Fibroblast of lung (primary cell): ENCODE measurements around the gene CDV3. TPM values are rescaled to one million over a fixed set of nuclear protein-coding genes. Genes with fewer than 3 reads are reported as not detected.

Experiments used
- DNase-seq, 2 donors: peaks; one replicate each; pipeline versions ENCODE4 v3.0.0 to v3.0.0-alpha.2; 2010; ENCODE audit warnings: low read depth in 2 of 2
- H2AFZ ChIP-seq: 2 replicates; pipeline ENCODE4 v1.5.1; 2012; ENCODE audit warnings: low read length, control low read depth, inconsistent platforms
- H3K27ac ChIP-seq: 2 replicates; pipeline ENCODE4 v1.5.1; 2011; ENCODE audit warnings: low read length, control low read depth; ENCODE audit not compliant: insufficient read depth
- H3K27me3 ChIP-seq: 2 replicates; pipeline ENCODE4 v1.5.1; 2011; ENCODE audit warnings: mild to moderate bottlenecking, low read length; ENCODE audit not compliant: control insufficient read depth, insufficient read depth
- H3K36me3 ChIP-seq: 2 replicates; pipeline ENCODE4 v1.5.1; 2011; ENCODE audit warnings: low read length; ENCODE audit not compliant: control insufficient read depth, insufficient read depth
- H3K4me1 ChIP-seq: 2 replicates; pipeline ENCODE4 v1.5.1; 2011; ENCODE audit warnings: low read length; ENCODE audit not compliant: control insufficient read depth, insufficient read depth; ENCODE audit errors: extremely low read depth
- H3K4me2 ChIP-seq: 2 replicates; pipeline ENCODE4 v1.5.1; 2011; ENCODE audit warnings: low read length, control low read depth; ENCODE audit not compliant: insufficient read depth; ENCODE audit errors: extremely low read depth
- H3K4me3 ChIP-seq, 4 experiments: fragments of 200-600 bp in 1 of 4; sonication (generic) in 1 of 4; replicated peaks in 1 of 4; 2 replicates each; pipeline ENCODE4 v1.5.1; 2011 to 2016; ENCODE audit warnings: low read length in 4 of 4, low read depth in 3 of 4, mild to moderate bottlenecking in 3 of 4, control low read depth in 2 of 4, inconsistent platforms in 1 of 4, mixed read lengths in 1 of 4; ENCODE audit not compliant: insufficient read depth in 1 of 4; ENCODE audit errors: control extremely low read depth in 1 of 4
- H3K79me2 ChIP-seq: 2 replicates; pipeline ENCODE4 v1.5.1; 2012; ENCODE audit warnings: mild to moderate bottlenecking, low read length, inconsistent platforms; ENCODE audit not compliant: control insufficient read depth, insufficient read depth
- H3K9ac ChIP-seq: 2 replicates; pipeline ENCODE4 v1.5.1; 2011; ENCODE audit warnings: mild to moderate bottlenecking, low read length, control low read depth; ENCODE audit not compliant: insufficient read depth
- H3K9me3 ChIP-seq: 2 replicates; pipeline ENCODE4 v1.5.1; 2012; ENCODE audit warnings: low read depth, low read length; ENCODE audit not compliant: control insufficient read depth, insufficient read depth
- H4K20me1 ChIP-seq: 2 replicates; pipeline ENCODE4 v1.5.1; 2011; ENCODE audit warnings: low read length; ENCODE audit not compliant: control insufficient read depth, insufficient read depth; ENCODE audit errors: extremely low read depth
- CTCF ChIP-seq, 2 donors: IDR thresholded peaks in 1 of 2; conservative IDR thresholded peaks in 1 of 2; 1 replicate in 1 of 2; 2 replicates in 1 of 2; pipeline ENCODE4 v1.5.1; 2011 to 2012; ENCODE audit warnings: low read length in 2 of 2, control low read depth in 1 of 2, inconsistent platforms in 1 of 2, low read depth in 1 of 2, mild to moderate bottlenecking in 1 of 2
- EZH2 ChIP-seq: IDR thresholded peaks from 2 replicates; pipeline ENCODE4 v1.5.1; 2012; ENCODE audit warnings: low read length, control low read depth, mild to moderate bottlenecking; ENCODE audit errors: missing control alignments
- polyA plus RNA-seq, 2 donors: library from polyadenylated mRNA; depleted of rRNA in 1 of 2; stranded (reverse) in 1 of 2; unstranded in 1 of 2; fragments of >200 nt; gene quantifications; 2 replicates each; pipeline ENCODE4 v1.2.1, GENCODE V29; 2011 to 2012; ENCODE audit warnings: missing spikeins in 1 of 2
- total RNA-seq: library from RNA; depleted of rRNA; stranded (reverse); fragments of >200 nt; gene quantifications from 2 replicates; pipeline ENCODE4 v1.2.1, GENCODE V29; 2014

CDV3 gene
- total and polyA plus RNA-seq, 2 donors (not counting 1 experiment from before 2014, with no cell fraction given) = 185 to 218 TPM

- no peak overlapping the region for H2AFZ ChIP-seq
- H3K9ac ChIP-seq = no peak overlapping the region
- H4K20me1 ChIP-seq = no peaks in the 10 kb centered on the region
- H3K27ac ChIP-seq = no peak overlapping the region
- no peaks in the 10 kb centered on the region for H3K4me1 ChIP-seq
- H3K79me2 ChIP-seq = no peaks in the 10 kb centered on the region
- TF ChIP-seq CTCF (conservative IDR thresholded peaks at IDR 0.05 in 1 of 2, IDR thresholded peaks at IDR 0.05 in 1 of 2; ENCODE audit: low read depth in 1 of 2, low read length in 2 of 2) (no peak), EZH2 (no peak)
- no peak overlapping the region for H3K4me3 ChIP-seq
- peaks cover 2% of the 10 kb centered on the region for H3K36me3 ChIP-seq
- H3K4me2 ChIP-seq = no peak overlapping the region
- H3K27me3 ChIP-seq = no peaks in the 10 kb centered on the region
- no peak for DNase-seq
- H3K9me3 ChIP-seq = no peaks in the 10 kb centered on the region
Observed at GRCh38 chr3:133620066-133620784, 46.7 kb downstream of the CDV3 start.

- Histone ChIP-seq H3K4me1 (no peaks in the 10 kb centered on the region), H3K9ac (no peak overlapping the region), H3K4me3 (no peak overlapping the region), H4K20me1 (no peaks in the 10 kb centered on the region), H2AFZ (no peak overlapping the region), H3K79me2 (no peaks in the 10 kb centered on the region), H3K9me3 (no peaks in the 10 kb centered on the region), H3K27ac (no peak overlapping the region), H3K27me3 (no peaks in the 10 kb centered on the region), H3K4me2 (no peak overlapping the region), H3K36me3 (peaks cover 4% of the 10 kb centered on the region)
- TF ChIP-seq EZH2 (no peak), CTCF (conservative IDR thresholded peaks at IDR 0.05 in 1 of 2, IDR thresholded peaks at IDR 0.05 in 1 of 2; ENCODE audit: low read depth in 1 of 2, low read length in 2 of 2) (no peak)
- DNase-seq = no peak
Observed at GRCh38 chr3:133627789-133628188, 54.3 kb downstream of the CDV3 start.

- Histone ChIP-seq H3K4me3 (no peak overlapping the region), H3K4me2 (no peak overlapping the region), H3K36me3 (peaks cover 3% of the 10 kb centered on the region), H3K79me2 (no peaks in the 10 kb centered on the region), H3K9ac (no peak overlapping the region), H3K9me3 (no peaks in the 10 kb centered on the region), H2AFZ (no peak overlapping the region), H3K4me1 (no peaks in the 10 kb centered on the region), H3K27me3 (no peaks in the 10 kb centered on the region), H4K20me1 (no peaks in the 10 kb centered on the region), H3K27ac (no peak overlapping the region)
- no peak for TF ChIP-seq CTCF (conservative IDR thresholded peaks at IDR 0.05 in 1 of 2, IDR thresholded peaks at IDR 0.05 in 1 of 2; ENCODE audit: low read depth in 1 of 2, low read length in 2 of 2)
- TF ChIP-seq EZH2 = no peak
- DNase-seq = no peak
Observed at GRCh38 chr3:133629146-133629545, 55.7 kb downstream of the CDV3 start.
